ENCODE results near the gene LCE1E. TPM values are rescaled to one million over a fixed set of nuclear protein-coding genes. Genes with fewer than 3 reads are reported as not detected.

LCE1E gene
- total RNA-seq, 1 experiment from 2014 or later: not detected

GRCh38 chr1:152756872-152757271 is 29.2 kb upstream of the LCE1E start:
- no peaks in the 10 kb centered on the region for H3K79me2 ChIP-seq (ENCODE audit: insufficient read depth, low read length)
- no peaks in the 10 kb centered on the region for H3K4me1 ChIP-seq (ENCODE audit: control insufficient read depth in 1 of 2, insufficient read depth in 2 of 2, low read length in 2 of 2)
- CTCF ChIA-PET: no interaction called here
- H3K27ac ChIP-seq (ENCODE audit: low read depth, low read length): no peak overlapping the region
- H3K4me2 ChIP-seq (ENCODE audit: low read length): no peak overlapping the region
- H3K36me3 ChIP-seq (ENCODE audit: control insufficient read depth in 1 of 2, insufficient read depth in 2 of 2, low read length in 2 of 2): no peaks in the 10 kb centered on the region
- BruUV-seq (replicated peaks): no TSS peak
- H3K27me3 ChIP-seq (ENCODE audit: insufficient read depth, low read length): peaks cover 37% of the 10 kb centered on the region; the same call in 1 of the 2 replicates
- no peak overlapping the region for H2AFZ ChIP-seq (ENCODE audit: low read depth, low read length, poor library complexity, severe bottlenecking)
- TF ChIP-seq ZNF274 (IDR thresholded peaks at IDR 0.05; ENCODE audit: low read depth, low read length) (no peak), TCF7L2 (IDR thresholded peaks at IDR 0.05; ENCODE audit: borderline replicate concordance, extremely low read depth, insufficient read depth, insufficient read length) (no peak), JUND (IDR thresholded peaks at IDR 0.05) (no peak), ZFX (IDR thresholded peaks at IDR 0.05) (no peak), ATF3 (IDR thresholded peaks at IDR 0.05) (no peak), POLR2A (IDR thresholded peaks at IDR 0.05; ENCODE audit: borderline replicate concordance, extremely low read depth, insufficient read depth, insufficient read length) (no peak), EZH2phosphoT487 (IDR thresholded peaks at IDR 0.05; ENCODE audit: borderline replicate concordance) (no peak), SP1 (IDR thresholded peaks at IDR 0.05; ENCODE audit: low read depth) (no peak), MAX (IDR thresholded peaks at IDR 0.05) (no peak), YY1 (IDR thresholded peaks at IDR 0.05; ENCODE audit: extremely low read depth, insufficient replicate concordance, low read depth, low read length) (no peak), SIN3A (IDR thresholded peaks at IDR 0.05; ENCODE audit: low read depth) (no peak), RAD21 (IDR thresholded peaks at IDR 0.05; ENCODE audit: low read depth) (no peak)
- no peaks in the 10 kb centered on the region for H3K9me2 ChIP-seq (ENCODE audit: insufficient read depth)
- RAD21 ChIA-PET (ENCODE audit: low non-redundant PET in 1 of 2, low total read pairs in 2 of 2, uncharacterized antibody in 2 of 2, unreplicated experiment in 2 of 2): no interaction called here
- no peak for DNase-seq (ENCODE audit: low read depth, low spot score)
- POLR2A ChIA-PET: no interaction called here
- H3K4me3 ChIP-seq (replicated peaks in 1 of 2; ENCODE audit: low read depth in 1 of 2, low read length in 2 of 2): no peak overlapping the region
- H4K20me1 ChIP-seq (ENCODE audit: insufficient read depth): no peaks in the 10 kb centered on the region
- H3K9ac ChIP-seq (ENCODE audit: low read length): no peak overlapping the region
- intact Hi-C loops (cut with micrococcal nuclease): no loop called here
- no peaks in the 10 kb centered on the region for H3K9me3 ChIP-seq (ENCODE audit: control insufficient read depth in 1 of 2, insufficient read depth in 1 of 2, low read depth in 1 of 2, low read length in 2 of 2)
- ATAC-seq: no peak

GRCh38 chr1:152757747-152758146 is 28.3 kb upstream of the LCE1E start, which contains the start of gene KPRP:
KPRP (plus strand) TSS chr1:152758025; CDS start chr1:152759589, 1,564 bp downstream.
- CTCF ChIA-PET: no interaction called here
- Histone ChIP-seq H3K9me2 (ENCODE audit: insufficient read depth) (no peaks in the 10 kb centered on the region), H3K79me2 (ENCODE audit: insufficient read depth, low read length) (no peaks in the 10 kb centered on the region), H3K27ac (ENCODE audit: low read depth, low read length) (no peak within 1 kb of the TSS), H3K4me3 (replicated peaks in 1 of 2; ENCODE audit: low read depth in 1 of 2, low read length in 2 of 2) (no peak within 1 kb of the TSS), H3K27me3 (ENCODE audit: insufficient read depth, low read length) (peaks cover 37% of the 10 kb centered on the region; the same call in 1 of the 2 replicates), H3K9ac (ENCODE audit: low read length) (no peak within 1 kb of the TSS), H3K4me1 (ENCODE audit: control insufficient read depth in 1 of 2, insufficient read depth in 2 of 2, low read length in 2 of 2) (no peaks in the 10 kb centered on the region), H3K36me3 (ENCODE audit: control insufficient read depth in 1 of 2, insufficient read depth in 2 of 2, low read length in 2 of 2) (no peaks in the 10 kb centered on the region), H3K9me3 (ENCODE audit: control insufficient read depth in 1 of 2, insufficient read depth in 1 of 2, low read depth in 1 of 2, low read length in 2 of 2) (no peaks in the 10 kb centered on the region), H4K20me1 (ENCODE audit: insufficient read depth) (no peaks in the 10 kb centered on the region), H2AFZ (ENCODE audit: low read depth, low read length, poor library complexity, severe bottlenecking) (no peak within 1 kb of the TSS), H3K4me2 (ENCODE audit: low read length) (no peak within 1 kb of the TSS)
- intact Hi-C loops (cut with micrococcal nuclease): no loop called here
- TF ChIP-seq JUND (IDR thresholded peaks at IDR 0.05): no peak
- TF ChIP-seq FOSL1 (IDR thresholded peaks at IDR 0.05; ENCODE audit: low read depth): no peak
- no peak for TF ChIP-seq ZNF274 (IDR thresholded peaks at IDR 0.05; ENCODE audit: low read depth, low read length)
- no peak for TF ChIP-seq ELF1 (IDR thresholded peaks at IDR 0.05; ENCODE audit: borderline replicate concordance, low read depth)
- TF ChIP-seq SIN3A (IDR thresholded peaks at IDR 0.05; ENCODE audit: low read depth): no peak
- no peak for TF ChIP-seq RAD21 (IDR thresholded peaks at IDR 0.05; ENCODE audit: low read depth)
- TF ChIP-seq EZH2 (IDR thresholded peaks at IDR 0.05): no peak
- no peak for TF ChIP-seq ATF3 (IDR thresholded peaks at IDR 0.05)
- TF ChIP-seq EZH2phosphoT487 (IDR thresholded peaks at IDR 0.05; ENCODE audit: borderline replicate concordance): no peak
- TF ChIP-seq MAX (IDR thresholded peaks at IDR 0.05): no peak
- TF ChIP-seq EGR1 (IDR thresholded peaks at IDR 0.05; ENCODE audit: low read depth): no peak
- TF ChIP-seq POLR2A (IDR thresholded peaks at IDR 0.05; ENCODE audit: borderline replicate concordance, extremely low read depth, insufficient read depth, insufficient read length): no peak
- BruUV-seq (replicated peaks): no TSS peak
- no peak for DNase-seq (ENCODE audit: low read depth, low spot score)
- RAD21 ChIA-PET (ENCODE audit: low non-redundant PET in 1 of 2, low total read pairs in 2 of 2, uncharacterized antibody in 2 of 2, unreplicated experiment in 2 of 2): no interaction called here
- POLR2A ChIA-PET: no interaction called here
- ATAC-seq: no peak

Measured in HCT116 (cell line).